Smooth muscle cell of the brain vasculature (primary cell): Measurements from ENCODE around the gene PRND.
"Not testable (repeated sequence)": the region's sequence is repeated elsewhere in the genome, so short reads cannot be mapped to it uniquely, and the experiment has no call there.

Source experiments
- DNase-seq: peaks from one replicate; pipeline ENCODE4 v3.0.0-alpha.2; 2012; ENCODE audit warnings: low read depth, low spot score

The PRND gene

GRCh38 chr20:4708856-4709255 lies 12.9 kb upstream of the PRND start:
- DNase-seq = no peak

GRCh38 chr20:4709261-4710105 lies 12.2 kb upstream of the PRND start:
- no peak for DNase-seq

- DNase-seq = no peak
These were observed 11.6 kb upstream of the PRND start for GRCh38 chr20:4710106-4710475.

GRCh38 chr20:4711511-4711910 lies 10.2 kb upstream of the PRND start:
- DNase-seq = no peak

- DNase-seq = no peak
These were observed 8.3 kb upstream of the PRND start for GRCh38 chr20:4713401-4713800.

GRCh38 chr20:4714818-4715217 lies 6.9 kb upstream of the PRND start:
- DNase-seq = no peak

- no peak for DNase-seq
These were observed 3.7 kb upstream of the PRND start for GRCh38 chr20:4717816-4718570.

GRCh38 chr20:4719190-4719589 lies 2.5 kb upstream of the PRND start:
- DNase-seq = no peak

GRCh38 chr20:4720041-4720976 lies 1.4 kb upstream of the PRND start:
- DNase-seq = no peak

GRCh38 chr20:4720977-4721349 lies 746 bp upstream of the PRND start:
- DNase-seq = no peak

- DNase-seq = no peak
These were observed 862 bp downstream of the PRND start for GRCh38 chr20:4722571-4722970.

GRCh38 chr20:4722993-4723392 lies 1.3 kb downstream of the PRND start:
- no peak for DNase-seq

GRCh38 chr20:4723553-4723952 lies 1.8 kb downstream of the PRND start:
- DNase-seq = not testable (repeated sequence)

- DNase-seq = no peak
These were observed 3.0 kb downstream of the PRND start for GRCh38 chr20:4724459-4725262.

GRCh38 chr20:4725263-4725550 lies 3.5 kb downstream of the PRND start:
- no peak for DNase-seq

- DNase-seq = no peak
These were observed 5.1 kb downstream of the PRND start for GRCh38 chr20:4726710-4727397.

- DNase-seq = no peak
These were observed 6.5 kb downstream of the PRND start for GRCh38 chr20:4728120-4728760.

- no peak for DNase-seq
These were observed 7.6 kb downstream of the PRND start for GRCh38 chr20:4729265-4729664.

GRCh38 chr20:4730780-4731179 lies 9.1 kb downstream of the PRND start:
- DNase-seq = no peak

- no peak for DNase-seq
These were observed 15.2 kb downstream of the PRND start for GRCh38 chr20:4736875-4737274.
